Karpas-422 (cell line): ENCODE data around the gene GCAT. TPM values are rescaled to one million over a fixed set of nuclear protein-coding genes. Genes with fewer than 3 reads are reported as not detected.
A peak's percentile ranks its signal among the peaks of the same experiment; 100 is the strongest.

Experiments used
- DNase-seq: peaks from one replicate; pipeline ENCODE4 v3.0.0-alpha.2; 2015
- H2AFZ ChIP-seq: fragments of 200-600 bp; sonication (generic); 2 replicates; pipeline ENCODE4 v1.6.1; 2014; ENCODE audit warnings: antibody characterized with exemption, low read length, mixed read lengths
- H3K27ac ChIP-seq: fragments of 200-600 bp; sonication (generic); 2 replicates; pipeline ENCODE4 v1.5.1; 2014; ENCODE audit warnings: mild to moderate bottlenecking, low read length, moderate library complexity
- H3K27me3 ChIP-seq: fragments of 200-600 bp; sonication (generic); 2 replicates; pipeline ENCODE4 v1.6.1; 2014; ENCODE audit warnings: low read length, mixed read lengths
- H3K36me3 ChIP-seq: fragments of 200-600 bp; sonication (generic); 2 replicates; pipeline ENCODE4 v1.6.1; 2014; ENCODE audit warnings: low read length, mixed read lengths; ENCODE audit not compliant: insufficient read depth
- H3K4me1 ChIP-seq: fragments of 200-600 bp; sonication (generic); 2 replicates; pipeline ENCODE4 v1.6.1; 2014; ENCODE audit warnings: mild to moderate bottlenecking, low read length, mixed read lengths
- H3K4me2 ChIP-seq: fragments of 200-600 bp; sonication (generic); 2 replicates; pipeline ENCODE4 v1.6.1; 2014; ENCODE audit warnings: low read length, low read depth, mild to moderate bottlenecking; ENCODE audit not compliant: poor library complexity, severe bottlenecking
- H3K4me3 ChIP-seq: fragments of 200-600 bp; sonication (generic); 2 replicates; pipeline ENCODE4 v1.5.1; 2014; ENCODE audit warnings: mild to moderate bottlenecking, antibody characterized with exemption, low read length, mixed read lengths
- H3K79me2 ChIP-seq: fragments of 200-600 bp; sonication (generic); 2 replicates; pipeline ENCODE4 v1.6.1; 2014; ENCODE audit warnings: mild to moderate bottlenecking, low read length, mixed read lengths
- H3K9ac ChIP-seq: fragments of 200-600 bp; sonication (generic); 2 replicates; pipeline ENCODE4 v1.6.0; 2014; ENCODE audit warnings: low read length
- H3K9me2 ChIP-seq: fragments of 200-600 bp; sonication (generic), shearing (Covaris generic); replicated peaks from 2 replicates; pipeline ENCODE4 v1.6.0; 2014; ENCODE audit warnings: mild to moderate bottlenecking, low read length, moderate library complexity; ENCODE audit not compliant: insufficient read depth
- H3K9me3 ChIP-seq: fragments of 300-700, 200-600 bp; sonication (generic); 2 replicates; pipeline ENCODE4 v1.6.1; 2014; ENCODE audit warnings: low read length, mixed read lengths
- H4K20me1 ChIP-seq: fragments of 200-600 bp; sonication (generic); 2 replicates; pipeline ENCODE4 v1.6.1; 2014; ENCODE audit warnings: mild to moderate bottlenecking, antibody characterized with exemption, low read length, low read depth; ENCODE audit not compliant: insufficient read depth
- total RNA-seq: library from RNA; depleted of rRNA; stranded (reverse); fragments of >200 nt; shearing (Covaris generic); gene quantifications from 2 replicates; pipeline ENCODE4 v1.2.3, GENCODE V29; 2014; ENCODE audit warnings: low replicate concordance

Gene GCAT
- total RNA-seq, 1 experiment from 2014 or later = 36.6 TPM

GRCh38 chr22:37831472-37831871 is 23.7 kb downstream of the GCAT start:
- H3K36me3 ChIP-seq = peaks cover 21% of the 10 kb centered on the region

GRCh38 chr22:37832022-37832857 is 24.5 kb downstream of the GCAT start:
- Histone ChIP-seq H3K27me3 (no peaks in the 10 kb centered on the region), H3K36me3 (peaks cover 26% of the 10 kb centered on the region), H4K20me1 (no peaks in the 10 kb centered on the region), H3K4me1 (no peaks in the 10 kb centered on the region), H3K9me2 (no peaks in the 10 kb centered on the region), H3K79me2 (no peaks in the 10 kb centered on the region), H3K9me3 (no peaks in the 10 kb centered on the region), H3K27ac (no peak overlapping the region), H3K9ac (no peak overlapping the region), H2AFZ (no peak overlapping the region), H3K4me3 (no peak overlapping the region), H3K4me2 (no peak overlapping the region)
- DNase-seq = no peak

More at GRCh38 chr22:37831472-37831871, 23.7 kb downstream of the GCAT start:
- H3K27ac ChIP-seq = no peak overlapping the region
- no peak overlapping the region for H2AFZ ChIP-seq
- H3K4me2 ChIP-seq = no peak overlapping the region
- H3K9me3 ChIP-seq = no peaks in the 10 kb centered on the region
- H3K9ac ChIP-seq = no peak overlapping the region
- H3K79me2 ChIP-seq = no peaks in the 10 kb centered on the region
- no peak for DNase-seq
- H3K4me3 ChIP-seq = no peak overlapping the region
- H3K4me1 ChIP-seq = no peaks in the 10 kb centered on the region
- no peaks in the 10 kb centered on the region for H4K20me1 ChIP-seq
- H3K9me2 ChIP-seq = no peaks in the 10 kb centered on the region
- no peaks in the 10 kb centered on the region for H3K27me3 ChIP-seq

GRCh38 chr22:37842015-37842793 is 34.5 kb downstream of the GCAT start:
- Histone ChIP-seq H3K79me2 (peaks cover 29% of the 10 kb centered on the region), H3K27ac (no peak overlapping the region), H3K27me3 (no peaks in the 10 kb centered on the region), H4K20me1 (no peaks in the 10 kb centered on the region), H3K9me3 (no peaks in the 10 kb centered on the region), H3K36me3 (peaks cover 5% of the 10 kb centered on the region; the same call in 1 of the 2 replicates), H3K4me3 (peak overlapping the region; percentile 100), H2AFZ (no peak overlapping the region), H3K9me2 (no peaks in the 10 kb centered on the region), H3K4me1 (peaks cover 9% of the 10 kb centered on the region), H3K9ac (no peak overlapping the region), H3K4me2 (peak overlapping the region; percentile 81)
- DNase-seq = no peak

DNA sequence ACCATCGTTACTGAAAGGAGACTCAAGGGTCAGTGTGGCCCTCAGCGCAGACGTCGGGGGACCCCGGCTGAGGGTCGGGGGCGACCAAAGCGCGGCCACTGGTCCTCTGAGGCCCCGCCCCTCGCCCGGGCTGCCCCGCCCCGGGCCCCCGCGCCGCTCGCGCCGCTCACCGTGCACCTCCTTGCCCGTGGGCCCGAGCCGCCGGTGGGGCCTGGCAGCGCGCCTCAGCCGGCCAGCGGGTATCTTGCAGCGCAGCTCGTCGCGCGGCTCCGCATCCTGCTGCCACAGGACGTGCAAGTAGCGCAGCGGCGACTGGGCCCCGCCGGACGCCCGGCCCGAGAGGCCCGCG is 36.0 kb downstream of the GCAT start:
- peak; percentile 72 for DNase-seq
- Histone ChIP-seq H3K9ac (peak overlapping the region; percentile 91), H3K4me1 (peaks cover 16% of the 10 kb centered on the region), H3K9me3 (no peaks in the 10 kb centered on the region), H3K79me2 (peaks cover 36% of the 10 kb centered on the region), H3K9me2 (no peaks in the 10 kb centered on the region), H3K36me3 (0 out of 2 replicates have a peak, but pooled peaks cover 2% of the 10 kb centered on the region), H3K4me3 (peak overlapping the region; percentile 100), H3K4me2 (peak overlapping the region; percentile 81), H3K27ac (peak overlapping the region; percentile 73), H2AFZ (peak overlapping the region; percentile 75; the same call in 1 of the 2 replicates), H3K27me3 (no peaks in the 10 kb centered on the region), H4K20me1 (no peaks in the 10 kb centered on the region)

GRCh38 chr22:37844904-37845329 is 37.2 kb downstream of the GCAT start:
- H3K4me3 ChIP-seq = peak overlapping the region; percentile 51
- peaks cover 44% of the 10 kb centered on the region for H3K79me2 ChIP-seq
- H3K4me1 ChIP-seq = peaks cover 18% of the 10 kb centered on the region
- H3K4me2 ChIP-seq = no peak overlapping the region
- no peaks in the 10 kb centered on the region for H3K27me3 ChIP-seq
- no peak overlapping the region for H3K9ac ChIP-seq
- no peaks in the 10 kb centered on the region for H3K9me2 ChIP-seq
- no peaks in the 10 kb centered on the region for H3K9me3 ChIP-seq
- no peak overlapping the region for H2AFZ ChIP-seq
- 0 out of 2 replicates have a peak, but pooled peaks cover 2% of the 10 kb centered on the region for H3K36me3 ChIP-seq
- peaks cover 3% of the 10 kb centered on the region; the same call in 1 of the 2 replicates for H4K20me1 ChIP-seq
- H3K27ac ChIP-seq = no peak overlapping the region
- DNase-seq = no peak

- Histone ChIP-seq H3K9ac (no peak overlapping the region), H3K4me2 (no peak overlapping the region), H3K36me3 (peaks cover 13% of the 10 kb centered on the region; the same call in 1 of the 2 replicates), H3K9me3 (no peaks in the 10 kb centered on the region), H2AFZ (no peak overlapping the region), H3K4me1 (peaks cover 31% of the 10 kb centered on the region), H3K79me2 (peaks cover 52% of the 10 kb centered on the region), H3K4me3 (no peak overlapping the region), H4K20me1 (peaks cover 16% of the 10 kb centered on the region; the same call in 1 of the 2 replicates), H3K27me3 (no peaks in the 10 kb centered on the region), H3K27ac (no peak overlapping the region), H3K9me2 (no peaks in the 10 kb centered on the region)
- no peak for DNase-seq
Observed at GRCh38 chr22:37846433-37846832, 38.7 kb downstream of the GCAT start.

DNA sequence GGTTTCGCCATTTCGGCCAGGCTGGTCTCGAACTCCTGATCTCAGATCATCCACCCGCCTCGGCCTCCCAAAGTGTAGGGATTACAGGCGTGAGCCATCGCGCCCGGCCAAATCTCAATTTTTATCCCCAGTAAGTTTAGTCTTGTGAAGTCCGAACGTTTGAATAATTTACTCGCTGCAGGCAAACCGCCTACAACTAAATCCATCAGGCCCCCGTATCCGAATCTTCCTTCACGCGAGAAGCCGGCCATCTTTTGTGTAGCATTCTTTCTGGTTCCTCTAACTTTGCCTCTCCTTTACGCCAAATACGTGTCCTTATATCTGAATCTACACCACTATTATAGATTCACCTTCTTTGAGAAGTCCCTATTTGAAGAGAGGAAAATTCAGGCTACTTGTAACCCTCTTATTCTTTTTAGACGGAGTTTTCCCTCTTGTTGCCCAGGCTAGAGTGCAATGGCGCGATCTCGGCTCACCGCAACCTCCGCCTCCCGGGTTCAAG is 40.9 kb downstream of the GCAT start:
- H3K4me3 ChIP-seq = peak overlapping the region; percentile 89
- peak overlapping the region; percentile 97 for H3K4me2 ChIP-seq
- peaks cover 16% of the 10 kb centered on the region; the same call in 1 of the 2 replicates for H4K20me1 ChIP-seq
- peaks cover 27% of the 10 kb centered on the region for H3K36me3 ChIP-seq
- H3K27me3 ChIP-seq = no peaks in the 10 kb centered on the region
- H3K9ac ChIP-seq = peak overlapping the region; percentile 82
- peaks cover 49% of the 10 kb centered on the region for H3K79me2 ChIP-seq
- DNase-seq = peak; percentile 45
- no peaks in the 10 kb centered on the region for H3K9me2 ChIP-seq
- peaks cover 22% of the 10 kb centered on the region for H3K4me1 ChIP-seq
- no peak overlapping the region for H2AFZ ChIP-seq
- peak overlapping the region; percentile 75 for H3K27ac ChIP-seq
- no peaks in the 10 kb centered on the region for H3K9me3 ChIP-seq
